Endothelial cell of umbilical vein (primary cell): Measurements from ENCODE around the gene MAP1LC3B.

Source experiments
- CTCF ChIP-seq, 2 donors: IDR thresholded peaks; 1 replicate in 1 of 2; 2 replicates in 1 of 2; pipeline ENCODE4 v1.5.1; 2011; ENCODE audit warnings: low read length in 2 of 2, mild to moderate bottlenecking in 2 of 2, moderate library complexity in 2 of 2, control low read depth in 1 of 2, inconsistent platforms in 1 of 2, low read depth in 1 of 2; ENCODE audit not compliant: insufficient read depth in 1 of 2; ENCODE audit errors: extremely low read depth in 1 of 2
- EZH2 ChIP-seq: IDR thresholded peaks from 2 replicates; pipeline ENCODE4 v1.6.1; 2012; ENCODE audit warnings: borderline replicate concordance, low read depth, mild to moderate bottlenecking, moderate library complexity, low read length, inconsistent platforms; ENCODE audit not compliant: severe bottlenecking
- FOS ChIP-seq: IDR thresholded peaks from 2 replicates; pipeline ENCODE4 v1.6.1; 2011; ENCODE audit warnings: mild to moderate bottlenecking, low read length, moderate library complexity, borderline replicate concordance; ENCODE audit not compliant: insufficient read depth
- MAX ChIP-seq: IDR thresholded peaks from 2 replicates; pipeline ENCODE4 v1.6.1; 2011; ENCODE audit not compliant: insufficient read depth, insufficient read length
- MYC ChIP-seq: IDR thresholded peaks from one replicate; pipeline ENCODE4 v1.6.1; 2011; ENCODE audit warnings: mild to moderate bottlenecking, low read depth, low read length
- POLR2A ChIP-seq: IDR thresholded peaks from 2 replicates; pipeline ENCODE4 v1.6.1; 2012; ENCODE audit warnings: low read depth, mild to moderate bottlenecking, control low read depth, low read length

- TF ChIP-seq EZH2 (no peak), POLR2A (no peak), CTCF (IDR thresholded peaks at IDR 0.05; ENCODE audit: extremely low read depth in 1 of 2, insufficient read depth in 1 of 2, low read depth in 1 of 2, low read length in 2 of 2) (no peak), MAX (no peak), MYC (no peak), FOS (no peak)
Observed at GRCh38 chr16:87426423-87427215, 34.5 kb downstream of the MAP1LC3B start.
